ENCODE results near the gene CIDEB. TPM values are rescaled to one million over a fixed set of nuclear protein-coding genes. Genes with fewer than 3 reads are reported as not detected.

CIDEB gene
- total and polyA plus RNA-seq, 2 of the 4 experiments (the other 2 are of a cell fraction): under 0.01 to 0.19 TPM

- peak; percentile 94 for TF ChIP-seq SMC3 (IDR thresholded peaks at IDR 0.05; ENCODE audit: low read depth, low read length)
Measured at GRCh38 chr14:24296341-24297157, 11.2 kb downstream of the CIDEB start (continued).

DNA sequence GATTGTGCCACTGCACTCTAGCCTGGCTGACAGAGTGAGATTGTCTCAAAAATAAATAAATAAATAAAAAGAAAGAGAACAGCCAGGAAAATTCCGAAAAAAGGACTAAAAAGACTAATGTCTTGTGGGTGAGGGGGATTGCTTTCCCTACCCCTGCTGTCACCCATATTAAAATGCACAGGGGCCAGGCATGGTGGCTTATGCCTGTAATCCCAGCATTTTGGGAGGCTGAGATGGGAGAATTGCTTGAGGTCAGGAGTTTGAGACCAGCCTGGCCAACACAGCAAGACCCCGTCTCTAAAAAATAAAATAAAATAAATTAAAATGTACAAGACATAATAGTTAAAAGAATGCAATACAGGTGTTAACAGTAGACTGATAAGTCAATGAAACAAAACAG lies 14.3 kb downstream of the CIDEB start:
- no peak overlapping the region for H2AFZ ChIP-seq (replicated peaks; ENCODE audit: low read length, poor library complexity)
- no TSS peak for BruUV-seq (replicated peaks)
- H3K79me1 ChIP-seq (ENCODE audit: low read depth in 1 of 2, low read length in 2 of 2): peaks cover 2 to 15% of the 10 kb centered on the region in 2 experiments; a peak in 2 of 4 replicates
- no peak overlapping the region for H4K8ac ChIP-seq (ENCODE audit: low read depth in 2 of 2, low read length in 2 of 2)
- H3K4ac ChIP-seq (ENCODE audit: low read depth, low read length): no peak overlapping the region
- no peaks in the 10 kb centered on the region for H3K9me1 ChIP-seq (ENCODE audit: insufficient read depth, low read length)
- intact Hi-C loops (cut with micrococcal nuclease): loop anchor here (10.0 kb wide), 1 partner anchor 309 kb away; the partner anchor contains the start of gene DHRS4L2
- H3K9me3 ChIP-seq (ENCODE audit: control insufficient read depth, insufficient read depth, low read length): no peaks in the 10 kb centered on the region
- ATAC-seq (ENCODE audit: low read depth) (no peak), DNase-seq (no peak)
- no peak overlapping the region for H4K5ac ChIP-seq (ENCODE audit: low read depth, low read length)
- H3K4me3 ChIP-seq (ENCODE audit: insufficient read depth, low read depth, low read length): no peak overlapping the region
- H3K27ac ChIP-seq (ENCODE audit: insufficient read depth, low read length): no peak overlapping the region
- no peak overlapping the region for H3K4me2 ChIP-seq (ENCODE audit: low read depth, low read length)
- ChIA-PET CTCF (interaction anchor here (2.1 kb wide), 1 partner anchor 14 kb away, joined by 5 read pairs; the partner anchor contains the start of gene CIDEB), POLR2A (ENCODE audit: unreplicated experiment) (no interaction called here)
- no peak overlapping the region for H2AK5ac ChIP-seq (ENCODE audit: low read depth, low read length)
- no peak overlapping the region for H3K18ac ChIP-seq (ENCODE audit: low read depth, low read length)
- H4K20me1 ChIP-seq (ENCODE audit: insufficient read depth, low read length): no peaks in the 10 kb centered on the region
- H3K36me3 ChIP-seq (ENCODE audit: control insufficient read depth, insufficient read depth, low read length): peaks cover 28% of the 10 kb centered on the region
- peaks cover 3% of the 10 kb centered on the region for H3K4me1 ChIP-seq (ENCODE audit: control insufficient read depth, insufficient read depth, low read length)
- no peak overlapping the region for H3K14ac ChIP-seq (replicated peaks; ENCODE audit: low read depth, low read length)
- dilution Hi-C loops (cut with HindIII; ENCODE audit: low sequenced_read_pairs, unreplicated experiment): no loop called here
- H2BK20ac ChIP-seq (ENCODE audit: low read depth, low read length): no peak overlapping the region
- H3K27me3 ChIP-seq (ENCODE audit: control insufficient read depth, insufficient read depth, low read length): no peaks in the 10 kb centered on the region
- no peak overlapping the region for H4K91ac ChIP-seq (ENCODE audit: insufficient read depth, low read depth, low read length)
- no peak overlapping the region for H2BK15ac ChIP-seq (ENCODE audit: low read depth, low read length)
- no peak overlapping the region for H2BK120ac ChIP-seq (ENCODE audit: low read depth, low read length)
- no CpG with 5 or more reads among the region's 2 CpGs for WGBS, 2 experiments (ENCODE audit: extremely low coverage in 2 of 2, insufficient read length in 1 of 2)
- in situ Hi-C loops (cut with MboI; ENCODE audit: low sequenced_read_pairs): no loop called here
- H2BK5ac ChIP-seq (ENCODE audit: low read depth, low read length, poor library complexity, severe bottlenecking): no peak overlapping the region
- no peak overlapping the region for H2AK9ac ChIP-seq (replicated peaks; ENCODE audit: low read depth, low read length, poor library complexity)
- H3K9ac ChIP-seq (ENCODE audit: low read depth, low read length): no peak overlapping the region
- no peak overlapping the region for H3K56ac ChIP-seq (ENCODE audit: extremely low read depth, insufficient read depth, low read length)
- no peak overlapping the region for H3K23ac ChIP-seq (ENCODE audit: low read depth, low read length)
- TF ChIP-seq CTCF (conservative IDR thresholded peaks at IDR 0.05; ENCODE audit: low read depth, low read length) (no peak), MAFK (IDR thresholded peaks at IDR 0.05; ENCODE audit: low read depth, low read length) (no peak), FOS (IDR thresholded peaks at IDR 0.05; ENCODE audit: low read depth, low read length) (no peak), CEBPB (IDR thresholded peaks at IDR 0.05; ENCODE audit: low read depth, low read length) (no peak)
